HepG2 (cell line): ENCODE results near the gene BLCAP. TPM values are rescaled to one million over a fixed set of nuclear protein-coding genes. Genes with fewer than 3 reads are reported as not detected.

ENCODE experiments used
- CCAR2 ChIP-seq: fragments of 200-400 bp; formaldehyde crosslinking; optimal IDR thresholded peaks from 2 replicates; pipeline ENCODE3; 2018; ENCODE audit warnings: low read depth, mild to moderate bottlenecking, low read length, moderate library complexity
- ELF3 ChIP-seq: IDR thresholded peaks from 2 replicates; pipeline ENCODE4 v1.6.1; 2016; ENCODE audit warnings: missing genetic modification reagents, missing compliant biosample characterization
- KDM4B ChIP-seq: sonication (generic); formaldehyde crosslinking; IDR thresholded peaks from 2 replicates; pipeline ENCODE4 v1.4.0; 2020; ENCODE audit warnings: missing genetic modification reagents
- MEF2D ChIP-seq: sonication (generic); formaldehyde crosslinking; IDR thresholded peaks from 2 replicates; pipeline ENCODE4 v1.5.1; 2020; ENCODE audit warnings: mild to moderate bottlenecking, missing genetic modification reagents
- MEIS2 ChIP-seq: sonication (generic); formaldehyde crosslinking; IDR thresholded peaks from 2 replicates; pipeline ENCODE4 v1.9.0; 2021; ENCODE audit warnings: mild to moderate bottlenecking, missing genetic modification reagents
- MLLT10 ChIP-seq: sonication (generic); formaldehyde crosslinking; IDR thresholded peaks from 2 replicates; pipeline ENCODE4 v1.4.0; 2020; ENCODE audit warnings: missing genetic modification reagents
- NFKBIZ ChIP-seq: IDR thresholded peaks from 2 replicates; pipeline ENCODE4 v1.6.1; 2018; ENCODE audit warnings: missing genetic modification reagents, missing compliant biosample characterization
- SCMH1 ChIP-seq: sonication (generic); formaldehyde crosslinking; IDR thresholded peaks from 2 replicates; pipeline ENCODE4 v1.9.0; 2021; ENCODE audit warnings: missing genetic modification reagents, mild to moderate bottlenecking, borderline replicate concordance
- SOX6 ChIP-seq, 2 experiments: fragments of 450-650 bp in 1 of 2; sonication (generic) in 1 of 2; formaldehyde crosslinking in 1 of 2; IDR thresholded peaks; 2 replicates each; pipeline versions ENCODE4 v1.4.0 to v1.6.1; 2017 to 2020; ENCODE audit warnings: antibody characterized with exemption in 1 of 2, mild to moderate bottlenecking in 1 of 2, missing genetic modification reagents in 1 of 2
- SYNCRIP ChIP-seq: fragments of 200-400 bp; formaldehyde crosslinking; IDR thresholded peaks from 2 replicates; pipeline ENCODE4 v1.6.1; 2018; ENCODE audit warnings: mild to moderate bottlenecking, low read depth, low read length; ENCODE audit not compliant: insufficient read depth
- TAF15 ChIP-seq: fragments of 200-400 bp; formaldehyde crosslinking; IDR thresholded peaks from one replicate; pipeline ENCODE4 v1.6.1; 2018; ENCODE audit warnings: mild to moderate bottlenecking, low read depth, low read length; ENCODE audit not compliant: poor library complexity, severe bottlenecking
- ZNF138 ChIP-seq: sonication (generic); formaldehyde crosslinking; IDR thresholded peaks from 2 replicates; pipeline ENCODE4 v1.5.0; 2020; ENCODE audit warnings: mild to moderate bottlenecking, low read depth, missing genetic modification reagents
- ZNF232 ChIP-seq: sonication (generic); formaldehyde crosslinking; IDR thresholded peaks from 2 replicates; pipeline ENCODE4 v1.4.0; 2020; ENCODE audit warnings: missing genetic modification reagents, borderline replicate concordance
- ZNF296 ChIP-seq: sonication (generic); formaldehyde crosslinking; conservative IDR thresholded peaks from 2 replicates; pipeline ENCODE4 v1.5.0; 2020; ENCODE audit warnings: mild to moderate bottlenecking, missing genetic modification reagents
- ZNF333 ChIP-seq: sonication (generic); formaldehyde crosslinking; IDR thresholded peaks from 2 replicates; pipeline ENCODE4 v1.4.0; 2020; ENCODE audit warnings: mild to moderate bottlenecking, missing genetic modification reagents, borderline replicate concordance
- ZNF432 ChIP-seq: sonication (generic); formaldehyde crosslinking; IDR thresholded peaks from 2 replicates; pipeline ENCODE4 v1.5.0; 2020; ENCODE audit warnings: missing genetic modification reagents, mild to moderate bottlenecking, borderline replicate concordance
- ZNF572 ChIP-seq: sonication (generic); formaldehyde crosslinking; IDR thresholded peaks from 2 replicates; pipeline ENCODE4 v1.5.1; 2020; ENCODE audit warnings: mild to moderate bottlenecking, missing genetic modification reagents
- ZNF720 ChIP-seq: sonication (generic); formaldehyde crosslinking; IDR thresholded peaks from 2 replicates; pipeline ENCODE4 v1.4.0; 2020; ENCODE audit warnings: missing genetic modification reagents
- polyA plus RNA-seq, 8 experiments: library from polyadenylated mRNA; depleted of rRNA in 3 of 8; stranded (reverse) in 7 of 8; unstranded in 1 of 8; fragments of >200 nt; fragmentation: Illumina TruSeq in 4 of 8; extraction: Trizol in 4 of 8; gene quantifications; 2 replicates each; pipeline versions ENCODE4 v1.2.1 to v1.2.3, GENCODE V29; 2011 to 2016; ENCODE audit warnings: low read depth in 4 of 8, missing spikeins in 1 of 8, mixed read lengths in 1 of 8; ENCODE audit not compliant: insufficient read depth in 1 of 8
- total RNA-seq, 5 experiments: library from RNA; depleted of rRNA; stranded (reverse); fragments of >200 nt; fragmentation: Illumina TruSeq; extraction: Trizol; gene quantifications; 2 replicates each; pipeline ENCODE4 v1.2.3, GENCODE V29; 2016; ENCODE audit warnings: low read depth in 1 of 5
- TF ChIP-seq, protein P1 (sequence below): sonication (generic); formaldehyde crosslinking; IDR thresholded peaks from 2 replicates; pipeline ENCODE4 v1.4.0; 2020; ENCODE audit warnings: low read depth, mild to moderate bottlenecking, missing genetic modification reagents
- TF ChIP-seq, protein P2 (sequence below): sonication (generic); formaldehyde crosslinking; IDR thresholded peaks from 2 replicates; pipeline ENCODE4 v1.8.0; 2022; ENCODE audit warnings: mild to moderate bottlenecking, missing genetic modification reagents, moderate library complexity
- TF ChIP-seq, protein P3 (sequence below): sonication (generic); formaldehyde crosslinking; conservative IDR thresholded peaks from 2 replicates; pipeline ENCODE4 v1.5.0; 2020; ENCODE audit warnings: missing genetic modification reagents
- TF ChIP-seq, protein P4 (sequence below): sonication (generic); formaldehyde crosslinking; IDR thresholded peaks from 2 replicates; pipeline ENCODE4 v1.5.1; 2020; ENCODE audit warnings: mild to moderate bottlenecking, moderate library complexity, missing genetic modification reagents
- TF ChIP-seq, protein P5 (sequence below): sonication (generic); formaldehyde crosslinking; IDR thresholded peaks from 2 replicates; pipeline ENCODE4 v1.8.0; 2023; ENCODE audit warnings: mild to moderate bottlenecking, missing genetic modification reagents

The BLCAP gene
- total and polyA plus RNA-seq, 2 of the 13 experiments (the other 11 are each of a cell fraction or from before 2014, with no cell fraction given), result 52.4 to 86.8 TPM

DNA sequence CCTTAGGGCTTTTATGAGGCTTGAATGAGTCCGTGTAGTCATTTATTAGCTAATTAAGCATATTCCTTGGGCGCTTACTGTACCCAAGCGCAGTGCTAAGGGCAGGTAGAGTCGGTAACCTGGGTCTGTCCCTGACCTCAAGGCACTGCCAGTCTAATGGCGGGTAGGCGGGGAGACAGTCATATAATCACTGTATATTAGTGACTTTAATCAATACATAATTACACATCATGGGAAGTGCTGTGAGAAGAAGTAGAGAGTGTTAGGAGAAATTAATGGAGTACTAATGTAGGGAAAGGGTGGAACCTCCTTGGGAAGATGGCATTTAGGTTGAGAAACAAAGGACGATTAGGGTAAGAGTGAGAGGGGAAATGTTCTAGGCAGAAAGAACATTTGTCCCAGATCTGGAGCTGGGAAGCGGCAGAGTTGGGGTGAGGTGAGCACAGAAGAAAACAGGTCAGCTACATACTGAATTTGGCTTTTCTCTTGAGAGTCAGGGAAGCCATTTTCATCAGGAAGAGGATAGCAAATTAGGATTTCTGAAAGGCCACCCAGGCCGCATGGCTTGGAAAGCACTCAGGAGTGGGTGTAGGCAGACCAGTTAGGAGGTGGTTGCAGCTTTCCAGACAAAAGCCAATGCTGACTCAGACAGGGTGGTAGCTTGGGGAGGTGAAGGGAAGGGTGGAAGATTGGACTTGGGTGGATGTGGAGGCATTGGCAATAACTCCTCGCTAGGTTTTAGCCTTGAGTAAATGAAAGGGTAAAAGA, 954 bp upstream of the BLCAP start (continued):
- no peak for TF ChIP-seq ZNF138 (CRISPR knock-in tag)
- TF ChIP-seq SYNCRIP, result no peak
- TF ChIP-seq ZNF720 (CRISPR knock-in tag), result no peak
- no peak for TF ChIP-seq MLLT10 (CRISPR knock-in tag)
- TF ChIP-seq, protein P1, sequence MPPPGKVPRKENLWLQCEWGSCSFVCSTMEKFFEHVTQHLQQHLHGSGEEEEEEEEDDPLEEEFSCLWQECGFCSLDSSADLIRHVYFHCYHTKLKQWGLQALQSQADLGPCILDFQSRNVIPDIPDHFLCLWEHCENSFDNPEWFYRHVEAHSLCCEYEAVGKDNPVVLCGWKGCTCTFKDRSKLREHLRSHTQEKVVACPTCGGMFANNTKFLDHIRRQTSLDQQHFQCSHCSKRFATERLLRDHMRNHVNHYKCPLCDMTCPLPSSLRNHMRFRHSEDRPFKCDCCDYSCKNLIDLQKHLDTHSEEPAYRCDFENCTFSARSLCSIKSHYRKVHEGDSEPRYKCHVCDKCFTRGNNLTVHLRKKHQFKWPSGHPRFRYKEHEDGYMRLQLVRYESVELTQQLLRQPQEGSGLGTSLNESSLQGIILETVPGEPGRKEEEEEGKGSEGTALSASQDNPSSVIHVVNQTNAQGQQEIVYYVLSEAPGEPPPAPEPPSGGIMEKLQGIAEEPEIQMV (CRISPR knock-in tag), result no peak
- TF ChIP-seq, protein P2, sequence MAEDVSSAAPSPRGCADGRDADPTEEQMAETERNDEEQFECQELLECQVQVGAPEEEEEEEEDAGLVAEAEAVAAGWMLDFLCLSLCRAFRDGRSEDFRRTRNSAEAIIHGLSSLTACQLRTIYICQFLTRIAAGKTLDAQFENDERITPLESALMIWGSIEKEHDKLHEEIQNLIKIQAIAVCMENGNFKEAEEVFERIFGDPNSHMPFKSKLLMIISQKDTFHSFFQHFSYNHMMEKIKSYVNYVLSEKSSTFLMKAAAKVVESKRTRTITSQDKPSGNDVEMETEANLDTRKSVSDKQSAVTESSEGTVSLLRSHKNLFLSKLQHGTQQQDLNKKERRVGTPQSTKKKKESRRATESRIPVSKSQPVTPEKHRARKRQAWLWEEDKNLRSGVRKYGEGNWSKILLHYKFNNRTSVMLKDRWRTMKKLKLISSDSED (CRISPR knock-in tag), result peak; percentile 89; the same call in 1 of the 2 replicates
- no peak for TF ChIP-seq KDM4B
- TF ChIP-seq, protein P3, sequence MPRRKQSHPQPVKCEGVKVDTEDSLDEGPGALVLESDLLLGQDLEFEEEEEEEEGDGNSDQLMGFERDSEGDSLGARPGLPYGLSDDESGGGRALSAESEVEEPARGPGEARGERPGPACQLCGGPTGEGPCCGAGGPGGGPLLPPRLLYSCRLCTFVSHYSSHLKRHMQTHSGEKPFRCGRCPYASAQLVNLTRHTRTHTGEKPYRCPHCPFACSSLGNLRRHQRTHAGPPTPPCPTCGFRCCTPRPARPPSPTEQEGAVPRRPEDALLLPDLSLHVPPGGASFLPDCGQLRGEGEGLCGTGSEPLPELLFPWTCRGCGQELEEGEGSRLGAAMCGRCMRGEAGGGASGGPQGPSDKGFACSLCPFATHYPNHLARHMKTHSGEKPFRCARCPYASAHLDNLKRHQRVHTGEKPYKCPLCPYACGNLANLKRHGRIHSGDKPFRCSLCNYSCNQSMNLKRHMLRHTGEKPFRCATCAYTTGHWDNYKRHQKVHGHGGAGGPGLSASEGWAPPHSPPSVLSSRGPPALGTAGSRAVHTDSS (CRISPR knock-in tag), result no peak
- TF ChIP-seq SOX6 (IDR thresholded peaks at IDR 0.05), result no peak
- no peak for TF ChIP-seq SOX6 (CRISPR knock-in tag; IDR thresholded peaks at IDR 0.05)
- TF ChIP-seq ELF3, result no peak
- TF ChIP-seq, protein P4, sequence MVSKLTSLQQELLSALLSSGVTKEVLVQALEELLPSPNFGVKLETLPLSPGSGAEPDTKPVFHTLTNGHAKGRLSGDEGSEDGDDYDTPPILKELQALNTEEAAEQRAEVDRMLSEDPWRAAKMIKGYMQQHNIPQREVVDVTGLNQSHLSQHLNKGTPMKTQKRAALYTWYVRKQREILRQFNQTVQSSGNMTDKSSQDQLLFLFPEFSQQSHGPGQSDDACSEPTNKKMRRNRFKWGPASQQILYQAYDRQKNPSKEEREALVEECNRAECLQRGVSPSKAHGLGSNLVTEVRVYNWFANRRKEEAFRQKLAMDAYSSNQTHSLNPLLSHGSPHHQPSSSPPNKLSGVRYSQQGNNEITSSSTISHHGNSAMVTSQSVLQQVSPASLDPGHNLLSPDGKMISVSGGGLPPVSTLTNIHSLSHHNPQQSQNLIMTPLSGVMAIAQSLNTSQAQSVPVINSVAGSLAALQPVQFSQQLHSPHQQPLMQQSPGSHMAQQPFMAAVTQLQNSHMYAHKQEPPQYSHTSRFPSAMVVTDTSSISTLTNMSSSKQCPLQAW (CRISPR knock-in tag), result peak; percentile 73
- no peak for TF ChIP-seq TAF15
- TF ChIP-seq ZNF296 (CRISPR knock-in tag), result no peak; the same call in 1 of the 2 replicates
- TF ChIP-seq ZNF432, result no peak
- TF ChIP-seq SCMH1, result no peak
- no peak for TF ChIP-seq ZNF333
- TF ChIP-seq NFKBIZ (CRISPR knock-in tag), result no peak
- TF ChIP-seq MEF2D, result no peak
- TF ChIP-seq ZNF572, result peak; percentile 93; the same call in 1 of the 2 replicates
- no peak for TF ChIP-seq MEIS2 (CRISPR knock-in tag)
- no peak for TF ChIP-seq ZNF232 (CRISPR knock-in tag)
- no peak for TF ChIP-seq CCAR2
- TF ChIP-seq, protein P5, sequence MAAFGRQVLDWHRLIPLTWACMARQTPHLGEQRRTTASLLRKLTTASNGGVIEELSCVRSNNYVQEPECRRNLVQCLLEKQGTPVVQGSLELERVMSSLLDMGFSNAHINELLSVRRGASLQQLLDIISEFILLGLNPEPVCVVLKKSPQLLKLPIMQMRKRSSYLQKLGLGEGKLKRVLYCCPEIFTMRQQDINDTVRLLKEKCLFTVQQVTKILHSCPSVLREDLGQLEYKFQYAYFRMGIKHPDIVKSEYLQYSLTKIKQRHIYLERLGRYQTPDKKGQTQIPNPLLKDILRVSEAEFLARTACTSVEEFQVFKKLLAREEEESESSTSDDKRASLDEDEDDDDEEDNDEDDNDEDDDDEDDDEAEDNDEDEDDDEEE (CRISPR knock-in tag), result no peak
